Fibroblast of skin of back (primary cell): ENCODE data around the gene GSG1L.
"Not testable (repeated sequence)": the region's sequence is repeated elsewhere in the genome, so short reads cannot be mapped to it uniquely, and the experiment has no call there.

ENCODE experiments used
- DNase-seq: peaks from one replicate; pipeline ENCODE4 v3.0.0-alpha.2; 2013

The GSG1L gene

GRCh38 chr16:27899736-27900135, 163.8 kb downstream of the GSG1L start:
- DNase-seq: no peak

DNA sequence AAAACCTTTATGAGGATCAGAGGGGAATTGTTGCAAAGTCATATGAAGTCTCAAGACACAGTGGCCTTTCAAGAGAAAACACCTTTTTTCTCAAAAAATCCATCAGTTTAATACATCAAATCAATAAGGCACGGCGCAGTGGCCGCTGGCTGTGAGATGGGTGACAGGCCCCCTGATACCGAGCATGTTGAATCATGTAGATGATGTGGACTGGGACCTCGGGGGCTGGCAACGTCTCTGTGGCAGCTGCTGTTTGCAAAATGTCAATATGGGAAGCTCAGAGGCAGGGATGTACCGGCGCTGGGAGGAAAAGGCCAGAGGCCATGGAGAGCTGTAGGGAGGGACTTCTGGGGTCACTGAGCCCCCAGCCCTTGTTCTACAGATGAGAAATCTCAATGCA, 169.1 kb downstream of the GSG1L start:
- DNase-seq: no peak

- DNase-seq: no peak
Measured at GRCh38 chr16:27892879-27893278, 170.6 kb downstream of the GSG1L start.

GRCh38 chr16:27890866-27891265, 172.6 kb downstream of the GSG1L start:
- DNase-seq: no peak

- no peak for DNase-seq
Measured at GRCh38 chr16:27890006-27890405, 173.5 kb downstream of the GSG1L start.

DNA sequence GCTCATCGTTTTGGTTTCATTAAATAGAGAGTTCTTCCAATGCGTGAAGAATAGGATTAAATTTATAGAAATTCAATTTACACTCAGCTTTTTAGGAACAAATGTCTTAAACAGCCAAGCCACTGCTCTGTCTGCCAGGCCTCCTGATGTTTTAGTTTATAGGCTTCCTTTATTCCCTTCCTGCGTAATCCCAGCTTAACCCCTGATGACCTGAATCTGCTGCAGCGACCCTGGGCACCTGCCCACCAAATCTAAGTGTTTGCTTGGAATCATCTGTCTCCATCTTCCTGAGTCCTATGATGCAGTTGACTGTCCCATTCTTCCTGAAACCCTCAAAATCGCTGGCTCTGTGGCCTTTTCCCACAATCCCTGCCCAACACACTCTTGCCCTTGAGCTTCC, 179.9 kb downstream of the GSG1L start:
- DNase-seq: no peak

DNA sequence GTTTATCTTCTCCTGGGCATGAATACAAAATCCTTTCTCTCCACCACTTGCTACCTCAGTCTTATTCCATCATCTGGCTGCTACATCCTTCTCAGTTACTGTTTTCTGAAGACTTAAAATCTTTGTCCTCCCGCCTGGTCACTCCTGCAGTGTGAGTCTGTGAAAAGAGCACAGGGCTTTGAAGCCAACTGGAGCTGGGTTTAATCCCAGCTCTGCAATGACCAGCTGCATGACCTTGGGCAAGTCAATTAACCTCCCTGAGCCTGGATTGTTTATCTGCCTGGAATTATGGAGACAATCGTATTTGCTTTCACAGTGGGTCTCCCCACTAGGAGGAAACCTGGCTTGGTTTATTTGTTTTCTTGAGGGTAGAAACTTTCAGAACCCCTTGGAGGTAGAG, 183.2 kb downstream of the GSG1L start:
- DNase-seq: no peak

GRCh38 chr16:27879601-27880247, 183.8 kb downstream of the GSG1L start:
- no peak for DNase-seq

GRCh38 chr16:27872627-27873026, 190.9 kb downstream of the GSG1L start:
- not testable (repeated sequence) for DNase-seq

DNA sequence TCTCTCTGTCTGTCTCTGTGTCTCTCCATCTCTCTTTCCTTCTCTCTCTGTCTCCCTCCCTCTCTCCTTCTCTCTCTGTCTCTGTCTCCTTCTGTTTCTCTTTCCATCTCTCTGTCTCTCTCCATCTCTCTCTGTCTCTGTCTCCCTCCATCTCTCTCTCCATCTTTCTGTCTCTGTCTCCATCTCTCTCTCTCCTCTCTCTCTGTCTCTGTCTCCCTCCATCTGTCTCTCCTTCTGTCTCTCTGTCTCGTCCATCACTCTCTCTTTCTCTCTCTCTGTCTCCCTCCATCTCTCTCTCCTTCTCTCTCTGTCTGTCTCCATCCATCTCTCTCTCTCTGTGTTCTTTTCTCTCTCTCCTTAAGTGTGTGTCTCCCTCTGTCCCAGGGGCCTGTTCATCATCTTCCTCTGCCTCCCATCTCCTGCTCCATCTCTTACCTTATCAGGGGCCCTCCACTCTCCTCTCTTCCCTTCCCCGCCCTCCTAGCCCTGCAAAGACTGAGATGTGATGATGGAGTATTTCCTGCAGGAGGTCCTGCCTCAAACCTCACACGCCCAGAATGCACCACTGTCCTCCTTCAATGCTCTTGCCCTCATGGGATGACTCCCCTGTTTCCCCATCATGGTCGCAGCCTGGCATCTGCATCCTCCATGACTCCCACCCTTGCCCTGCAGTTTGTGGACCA, 193.3 kb downstream of the GSG1L start:
- DNase-seq: no peak

DNA sequence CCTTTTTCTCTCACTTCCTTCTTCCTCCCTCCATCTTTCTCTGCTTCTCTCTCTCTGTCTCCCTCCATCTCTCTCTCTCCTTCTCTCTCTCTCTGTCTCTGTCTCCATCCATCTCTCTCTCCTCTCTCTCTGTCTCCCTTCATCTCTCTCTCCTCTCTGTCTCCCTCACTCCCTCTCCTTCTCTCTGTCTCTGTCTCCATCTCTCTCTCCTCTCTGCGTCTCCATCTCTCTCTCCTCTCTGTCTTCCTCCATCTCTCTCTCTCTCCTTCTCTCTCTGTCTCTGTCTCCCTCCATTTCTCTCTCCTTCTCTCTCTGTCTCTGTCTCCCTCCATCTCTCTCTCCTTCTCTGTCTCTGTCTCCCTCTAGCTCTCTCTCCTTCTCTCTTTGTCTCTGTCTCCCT, 194.1 kb downstream of the GSG1L start:
- no peak for DNase-seq

GRCh38 chr16:27868180-27868579, 195.3 kb downstream of the GSG1L start:
- DNase-seq: no peak

GRCh38 chr16:27867122-27868110, 196.1 kb downstream of the GSG1L start:
- DNase-seq: peak; percentile 52

- DNase-seq: no peak
Measured at GRCh38 chr16:27863377-27863776, 200.1 kb downstream of the GSG1L start.

GRCh38 chr16:27862953-27863352, 200.6 kb downstream of the GSG1L start:
- DNase-seq: no peak

GRCh38 chr16:27860091-27860490, 203.4 kb downstream of the GSG1L start:
- DNase-seq: no peak

- no peak for DNase-seq
Measured at GRCh38 chr16:27859020-27859419, 204.5 kb downstream of the GSG1L start.

DNA sequence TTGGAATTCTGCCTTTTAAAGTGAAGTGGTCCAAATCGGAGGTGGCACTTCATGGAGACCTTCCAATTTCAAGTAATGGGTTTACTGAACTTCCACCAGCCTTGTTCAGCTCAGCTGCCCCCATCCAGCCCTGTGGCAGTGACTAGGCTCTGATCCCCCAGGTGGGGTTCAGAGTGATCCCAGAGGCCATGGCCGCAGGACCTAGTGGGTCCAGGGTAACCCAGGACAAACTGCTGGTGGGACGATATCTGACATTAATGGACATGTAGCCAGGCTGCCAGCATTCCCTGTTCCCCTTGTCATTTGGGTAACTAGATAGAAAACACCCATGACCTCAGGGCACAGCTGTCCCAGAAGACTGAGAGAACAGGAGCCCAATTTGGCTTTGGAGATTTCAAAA, 209.9 kb downstream of the GSG1L start:
- no peak for DNase-seq

DNA sequence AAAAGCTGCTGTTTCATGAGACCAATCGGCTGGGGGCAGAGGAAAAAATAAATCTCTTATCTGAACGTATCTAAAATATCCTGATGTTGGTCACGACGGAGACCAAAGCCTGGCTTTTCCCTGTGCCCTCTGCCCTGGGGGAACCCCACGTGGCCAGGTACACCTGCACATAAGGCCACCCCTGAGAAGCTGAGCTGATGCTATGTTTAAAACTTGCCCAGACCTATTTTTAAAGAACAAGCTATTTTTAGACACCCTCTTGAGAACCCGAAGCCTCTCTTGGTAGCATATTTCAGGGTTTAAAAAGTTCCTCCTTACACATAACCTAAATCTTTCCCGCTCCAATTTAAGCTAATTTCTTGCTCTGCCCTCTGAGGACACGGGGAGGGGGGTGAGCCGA, 210.4 kb downstream of the GSG1L start:
- DNase-seq: no peak

- DNase-seq: no peak
Measured at GRCh38 chr16:27852681-27853080, 210.8 kb downstream of the GSG1L start.

- no peak for DNase-seq
Measured at GRCh38 chr16:27852116-27852515, 211.4 kb downstream of the GSG1L start.

DNA sequence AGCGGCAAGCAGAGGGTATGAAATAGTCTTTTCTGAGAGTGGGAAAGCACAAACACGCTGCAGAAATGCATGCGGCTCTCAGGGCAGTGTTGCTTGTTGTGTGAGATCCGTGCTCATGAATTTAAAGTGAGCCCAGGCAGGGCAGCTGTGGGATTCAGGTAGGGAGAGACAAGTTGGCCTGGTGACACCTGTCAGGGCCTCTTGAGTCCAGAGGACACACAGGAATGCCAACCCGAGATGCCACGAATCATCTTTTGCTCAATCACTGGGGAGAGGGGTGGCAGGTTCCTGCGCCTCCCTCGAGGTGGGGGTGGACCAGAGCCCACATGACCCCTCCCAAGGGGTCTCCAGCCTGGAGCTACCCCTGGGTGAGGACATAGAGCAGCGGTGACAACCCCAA, 211.9 kb downstream of the GSG1L start:
- DNase-seq: no peak

DNA sequence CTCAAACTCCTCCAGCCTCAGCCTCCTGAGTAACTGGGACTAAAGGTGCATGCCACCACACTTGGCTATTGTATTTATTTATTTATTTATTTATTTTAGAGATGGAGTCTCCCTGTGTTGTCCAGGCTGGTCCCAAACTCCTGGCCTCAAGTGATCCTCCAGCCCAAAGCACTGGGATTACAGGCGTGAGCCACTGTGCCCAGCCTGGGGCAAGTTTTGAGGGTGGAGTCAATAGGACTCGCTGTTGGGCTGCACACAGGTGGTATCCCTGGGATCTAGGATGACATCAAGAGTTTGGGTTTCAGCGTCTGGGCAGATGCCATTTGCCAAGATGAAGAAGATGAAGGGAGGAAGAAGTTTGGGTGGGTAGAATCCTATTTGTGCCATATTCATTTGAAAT, 213.9 kb downstream of the GSG1L start:
- DNase-seq: no peak
